ENCODE data around the gene AP4E1.
"Not testable (repeated sequence)": the region's sequence is repeated elsewhere in the genome, so short reads cannot be mapped to it uniquely, and the experiment has no call there.

The AP4E1 gene

DNA sequence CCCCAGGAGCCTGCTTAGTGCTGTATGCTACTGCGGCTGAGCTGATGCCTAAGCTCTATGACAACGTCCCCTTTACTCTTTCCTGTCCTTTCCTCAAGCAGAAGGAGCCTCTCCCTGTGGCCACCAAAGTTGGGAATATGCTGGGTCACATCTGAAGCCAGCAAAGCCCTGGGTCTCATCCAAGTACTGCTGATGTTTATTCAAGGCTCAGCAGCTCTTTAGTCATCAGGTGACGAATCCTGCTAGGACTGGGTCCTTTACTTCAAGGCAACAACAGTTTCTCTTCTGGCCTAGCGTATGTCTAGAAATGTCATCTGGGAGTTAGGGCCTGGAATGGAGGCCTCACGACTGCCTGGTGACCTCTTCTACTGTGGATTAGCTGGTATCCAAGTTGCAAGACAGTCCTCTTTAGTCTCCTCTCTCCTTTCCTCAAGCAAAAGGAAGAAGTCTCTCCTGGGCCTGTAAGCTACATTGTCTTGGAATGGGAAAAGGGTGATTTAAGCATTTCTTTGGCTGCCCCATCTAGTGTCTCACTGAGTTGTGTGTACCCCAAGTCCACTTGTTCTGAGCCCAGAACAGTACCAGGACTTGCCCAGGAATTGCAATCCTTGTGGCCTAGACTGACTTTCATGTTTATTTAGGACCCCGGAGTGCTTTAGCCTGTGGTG lies 122.3 kb downstream of the AP4E1 start:
- no peak for DNase-seq

- not testable (repeated sequence) for DNase-seq
Measured at GRCh38 chr15:51037474-51037873, 129.0 kb downstream of the AP4E1 start.

DNA sequence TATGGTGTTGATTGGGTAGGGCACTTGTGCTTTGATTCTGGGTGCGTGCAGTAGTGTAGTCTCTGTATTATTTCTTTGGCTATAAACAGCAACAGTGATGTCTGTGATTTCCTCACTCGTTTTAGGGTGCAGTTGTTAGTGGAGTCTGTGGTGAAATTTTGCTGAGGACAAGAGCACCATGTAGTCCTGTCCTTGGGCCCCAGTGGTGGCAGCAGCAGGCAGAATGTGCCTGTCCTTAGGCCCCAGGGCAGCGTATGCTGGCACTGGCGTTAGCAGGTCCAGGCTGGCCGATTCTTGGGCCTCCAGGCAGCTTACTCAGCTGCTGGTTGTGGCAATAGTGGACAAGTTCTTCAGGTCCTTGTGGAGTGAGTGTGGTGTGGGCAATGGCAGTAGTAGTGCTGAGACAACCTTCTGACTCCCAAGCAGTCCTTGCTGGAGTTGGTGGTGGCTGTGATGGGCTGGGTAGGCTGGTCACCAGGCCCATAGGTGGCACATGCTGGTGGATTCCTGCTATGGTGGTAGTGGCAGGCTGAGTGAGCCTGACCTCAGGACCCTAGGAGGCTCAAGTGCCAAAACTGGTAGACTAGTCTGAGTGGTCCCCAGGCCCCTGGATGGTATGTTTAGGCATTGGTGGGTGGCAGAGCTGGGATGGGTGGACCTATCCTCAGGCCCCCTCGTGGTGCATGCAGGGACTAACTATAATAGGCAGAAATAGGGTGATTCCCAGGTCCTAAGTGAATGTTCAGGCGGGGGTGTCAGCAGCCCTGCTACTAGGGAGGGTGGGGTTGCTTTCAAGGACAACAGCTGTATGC lies 129.9 kb downstream of the AP4E1 start:
- no peak for DNase-seq

DNA sequence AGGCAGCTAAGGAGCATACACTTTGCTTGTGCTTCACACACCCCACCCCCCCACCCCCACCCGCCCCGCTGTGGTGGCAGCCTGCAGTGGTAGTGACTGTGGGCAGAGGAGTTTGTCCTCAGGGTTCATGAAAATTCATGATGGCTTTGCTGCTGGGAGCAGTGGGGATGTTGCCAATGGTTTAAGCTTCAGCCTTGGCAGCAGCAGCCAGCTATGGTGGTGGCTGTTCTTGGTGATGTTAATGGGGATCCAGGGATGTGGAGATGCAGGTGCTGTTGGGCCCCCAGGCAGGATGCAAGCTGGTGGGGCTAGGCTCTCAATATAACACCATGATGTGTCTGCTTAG lies 130.5 kb downstream of the AP4E1 start:
- DNase-seq = no peak

GRCh38 chr15:51044037-51044727 lies 135.7 kb downstream of the AP4E1 start:
- no peak for DNase-seq

GRCh38 chr15:51046016-51046415 lies 137.5 kb downstream of the AP4E1 start:
- no peak for DNase-seq

- no peak for DNase-seq
Measured at GRCh38 chr15:51046799-51047449, 138.4 kb downstream of the AP4E1 start.

DNA sequence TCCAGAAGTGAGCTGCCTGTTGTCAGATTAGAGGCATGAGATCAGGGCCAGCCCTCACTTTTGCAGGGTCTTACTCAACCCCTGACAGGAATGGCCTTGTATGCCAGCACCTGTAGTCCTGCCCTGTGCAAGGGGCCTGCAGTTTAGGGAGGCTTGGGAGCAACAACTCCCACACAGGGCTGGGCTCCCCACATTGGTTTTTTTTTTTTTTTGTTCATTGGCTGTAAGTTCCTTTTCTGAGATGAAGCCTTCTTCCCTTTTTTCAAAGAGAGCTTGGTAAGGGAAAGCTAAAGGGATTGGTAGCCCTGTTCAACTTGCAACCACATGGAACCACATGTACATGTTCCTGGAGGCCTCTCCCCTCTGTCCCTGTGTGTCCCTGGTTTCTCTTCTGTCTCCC lies 139.8 kb downstream of the AP4E1 start:
- no peak for DNase-seq

DNA sequence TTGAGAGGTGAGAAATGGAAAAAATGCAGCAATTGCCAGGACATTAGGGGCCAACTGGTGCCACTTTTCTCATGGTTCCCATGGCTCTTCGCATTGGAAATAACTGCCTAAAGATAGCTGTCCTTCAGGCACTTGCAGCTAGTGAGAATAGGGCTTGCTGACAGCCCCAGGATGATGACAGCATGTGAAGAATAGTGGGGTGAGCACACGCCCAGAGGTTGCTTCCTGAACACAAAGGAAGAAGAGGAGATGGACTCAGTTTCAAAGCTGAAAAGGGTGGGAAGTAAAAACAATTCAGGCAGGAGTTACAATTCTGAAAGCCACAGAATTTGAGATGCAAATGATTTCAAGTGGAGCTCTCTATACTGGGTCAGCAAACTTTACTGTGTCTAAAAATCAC lies 140.6 kb downstream of the AP4E1 start:
- DNase-seq = no peak

DNA sequence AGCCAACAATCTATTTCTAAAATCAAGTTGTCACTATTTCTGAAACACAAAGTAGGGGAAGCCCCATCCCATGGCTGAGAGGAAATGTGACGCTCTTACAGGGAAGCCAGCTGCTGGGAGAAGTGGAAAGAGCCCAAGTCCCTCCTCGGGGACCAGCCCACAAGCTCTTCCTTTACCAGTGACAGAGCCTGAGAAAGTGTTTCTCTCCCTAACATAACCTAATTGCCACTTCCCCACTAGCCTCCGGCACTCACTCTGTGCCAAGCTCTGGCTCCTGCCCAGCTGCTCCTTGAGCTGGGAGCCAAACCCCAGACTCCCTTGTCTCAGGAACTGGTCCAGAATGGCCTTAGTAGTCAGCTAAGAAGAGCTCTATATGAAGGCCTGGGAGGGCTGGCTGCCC lies 143.3 kb downstream of the AP4E1 start:
- DNase-seq = no peak

- no peak for DNase-seq
Measured at GRCh38 chr15:51053571-51053970, 145.1 kb downstream of the AP4E1 start.

- no peak for DNase-seq
Measured at GRCh38 chr15:51054535-51054934, 146.1 kb downstream of the AP4E1 start.

All from SW 1271 (cell line).